Measurements from ENCODE around the gene IQSEC3. TPM values are rescaled to one million over a fixed set of nuclear protein-coding genes. Genes with fewer than 3 reads are reported as not detected.
"Not testable (repeated sequence)": the region's sequence is repeated elsewhere in the genome, so short reads cannot be mapped to it uniquely, and the experiment has no call there.

The IQSEC3 gene
- total RNA-seq, 1 experiment from 2014 or later, result 0.55 TPM

- not testable (repeated sequence) for H4K5ac ChIP-seq (ENCODE audit: insufficient read length, low read depth, low read length); H2AFZ ChIP-seq (ENCODE audit: low read length); H3K4me1 ChIP-seq (ENCODE audit: insufficient read depth, low read length); H3T11ph ChIP-seq (ENCODE audit: low read length); H2BK5ac ChIP-seq (ENCODE audit: insufficient read length, low read length); H3K27ac ChIP-seq (ENCODE audit: insufficient read length, low read depth, low read length); H4K91ac ChIP-seq (ENCODE audit: insufficient read length, low read depth, low read length); H3K27ac Mint-ChIP-seq; H3K27me3 ChIP-seq (ENCODE audit: insufficient read depth, low read length); H4K8ac ChIP-seq (replicated peaks; ENCODE audit: insufficient read length, low read depth, low read length); H3K23me2 ChIP-seq (ENCODE audit: insufficient read length, low read depth, low read length, poor library complexity, severe bottlenecking); H3K4me3 Mint-ChIP-seq; H3K9me3 ChIP-seq (ENCODE audit: control insufficient read depth, low read depth, low read length); H3K14ac ChIP-seq (ENCODE audit: insufficient read depth, low read length); H2AK5ac ChIP-seq (ENCODE audit: insufficient read length, low read length); H3K9ac ChIP-seq (ENCODE audit: extremely low read depth, insufficient read length, low read length); H4K20me1 ChIP-seq (ENCODE audit: control insufficient read depth, insufficient read depth, insufficient read length); H2BK12ac ChIP-seq (ENCODE audit: insufficient read length, low read depth, low read length); H3K9me3 Mint-ChIP-seq; H3K56ac ChIP-seq (ENCODE audit: insufficient read length, low read depth, low read length); H2BK120ac ChIP-seq (ENCODE audit: low read depth, low read length, poor library complexity, severe bottlenecking); H3K4me1 Mint-ChIP-seq; H3K4me2 ChIP-seq (ENCODE audit: insufficient read depth, insufficient read length, low read length); H3K18ac ChIP-seq (ENCODE audit: insufficient read length, low read depth, low read length); H3K23ac ChIP-seq (ENCODE audit: insufficient read length, low read depth, low read length); DNase-seq; H3K79me2 ChIP-seq (ENCODE audit: insufficient read depth, low read length); H2BK20ac ChIP-seq (ENCODE audit: low read depth, low read length, poor library complexity, severe bottlenecking); H2BK15ac ChIP-seq (ENCODE audit: low read depth, low read length); H3K79me1 ChIP-seq (ENCODE audit: insufficient read depth, low read depth, low read length, poor library complexity, severe bottlenecking); H3K4ac ChIP-seq (ENCODE audit: low read depth, low read length); H3K36me3 Mint-ChIP-seq (ENCODE audit: insufficient read depth in 1 of 3, low read depth in 3 of 3); H3K27me3 Mint-ChIP-seq (ENCODE audit: low read depth)
- no CpG with 5 or more reads among the region's 3 CpGs for WGBS (ENCODE audit: extremely low coverage, insufficient read length, low lambda C conversion rate)
Measured at GRCh38 chr12:47699-48226, 18.8 kb upstream of the IQSEC3 start.

DNA sequence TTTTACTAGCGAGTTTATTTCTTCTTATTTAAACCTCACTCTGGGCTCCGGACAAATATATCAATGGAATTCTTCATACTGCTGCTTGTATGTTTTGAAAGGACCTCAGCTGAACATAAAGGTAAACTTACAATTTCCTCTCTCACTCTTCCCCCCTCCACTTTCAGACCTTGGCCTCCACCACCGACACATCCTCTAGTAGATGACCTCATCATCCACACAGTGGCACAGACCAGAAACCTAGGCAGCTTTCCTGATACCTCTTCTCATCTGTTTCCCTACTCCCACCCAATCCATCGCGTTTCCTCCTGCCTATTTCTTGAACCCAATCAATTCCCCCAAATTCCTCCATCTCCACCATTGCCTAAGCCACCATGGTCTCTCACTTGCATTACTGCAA is 17.4 kb upstream of the IQSEC3 start:
- H2BK5ac ChIP-seq (ENCODE audit: insufficient read length, low read length); H3K4ac ChIP-seq (ENCODE audit: low read depth, low read length); H4K20me1 ChIP-seq (ENCODE audit: control insufficient read depth, insufficient read depth, insufficient read length); H3K4me1 ChIP-seq (ENCODE audit: insufficient read depth, low read length); H3K27ac Mint-ChIP-seq; H3K79me1 ChIP-seq (ENCODE audit: insufficient read depth, low read depth, low read length, poor library complexity, severe bottlenecking); H2BK15ac ChIP-seq (ENCODE audit: low read depth, low read length); H3K18ac ChIP-seq (ENCODE audit: insufficient read length, low read depth, low read length); H3K79me2 ChIP-seq (ENCODE audit: insufficient read depth, low read length); H3K23ac ChIP-seq (ENCODE audit: insufficient read length, low read depth, low read length); H3K4me3 Mint-ChIP-seq; H3K9ac ChIP-seq (ENCODE audit: extremely low read depth, insufficient read length, low read length); H4K5ac ChIP-seq (ENCODE audit: insufficient read length, low read depth, low read length); H3K27me3 ChIP-seq (ENCODE audit: insufficient read depth, low read length); H3K23me2 ChIP-seq (ENCODE audit: insufficient read length, low read depth, low read length, poor library complexity, severe bottlenecking); H2BK20ac ChIP-seq (ENCODE audit: low read depth, low read length, poor library complexity, severe bottlenecking); H4K8ac ChIP-seq (replicated peaks; ENCODE audit: insufficient read length, low read depth, low read length); H3K36me3 Mint-ChIP-seq (ENCODE audit: insufficient read depth in 1 of 3, low read depth in 3 of 3); H3K9me3 ChIP-seq (ENCODE audit: control insufficient read depth, low read depth, low read length); H2BK120ac ChIP-seq (ENCODE audit: low read depth, low read length, poor library complexity, severe bottlenecking); DNase-seq; H3T11ph ChIP-seq (ENCODE audit: low read length); H2BK12ac ChIP-seq (ENCODE audit: insufficient read length, low read depth, low read length); H2AFZ ChIP-seq (ENCODE audit: low read length); H3K27ac ChIP-seq (ENCODE audit: insufficient read length, low read depth, low read length); H3K4me2 ChIP-seq (ENCODE audit: insufficient read depth, insufficient read length, low read length); H2AK5ac ChIP-seq (ENCODE audit: insufficient read length, low read length); H4K91ac ChIP-seq (ENCODE audit: insufficient read length, low read depth, low read length); H3K14ac ChIP-seq (ENCODE audit: insufficient read depth, low read length); H3K9me3 Mint-ChIP-seq; H3K56ac ChIP-seq (ENCODE audit: insufficient read length, low read depth, low read length): not testable (repeated sequence)
- Mint-ChIP-seq H3K4me1 (peaks cover 7 to 12% of the 10 kb centered on the region in 2 experiments), H3K27me3 (ENCODE audit: low read depth) (peaks cover 16% of the 10 kb centered on the region)
- WGBS (ENCODE audit: extremely low coverage, insufficient read length, low lambda C conversion rate), result no CpG with 5 or more reads among the region's 5 CpGs

All from H9 (cell line).